GM18868 (cell line): ENCODE results near the gene PTPMT1.
A peak's percentile ranks its signal among the peaks of the same experiment; 100 is the strongest.
"Not testable (repeated sequence)": the region's sequence is repeated elsewhere in the genome, so short reads cannot be mapped to it uniquely, and the experiment has no call there.

Experiments
- ATAC-seq: cut with Tn5 transposase; IDR thresholded peaks from one replicate; pipeline ENCODE4 v1.9.1; 2021; ENCODE audit warnings: mild to moderate bottlenecking, moderate library complexity; ENCODE audit not compliant: unreplicated experiment

Gene PTPMT1

DNA sequence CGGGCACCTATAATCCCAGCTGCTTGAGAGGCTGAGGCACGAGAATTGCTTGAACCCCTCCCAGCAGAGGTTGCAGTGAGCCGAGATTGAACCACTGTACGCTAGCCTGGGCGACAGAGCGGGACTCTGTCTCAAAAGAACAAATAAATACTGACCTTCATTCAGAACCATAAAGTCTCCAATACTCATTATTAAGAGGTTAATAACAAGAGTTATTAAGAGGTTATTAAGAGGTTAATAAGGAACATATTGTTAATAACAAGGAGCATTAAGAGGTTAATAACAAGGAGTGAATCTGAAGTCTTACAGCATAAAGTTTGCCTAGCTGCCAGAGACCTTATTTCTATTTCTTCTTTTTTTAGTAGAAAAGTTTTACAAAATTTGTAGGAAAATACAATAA lies 20.1 kb upstream of the PTPMT1 start:
- no peak for ATAC-seq

DNA sequence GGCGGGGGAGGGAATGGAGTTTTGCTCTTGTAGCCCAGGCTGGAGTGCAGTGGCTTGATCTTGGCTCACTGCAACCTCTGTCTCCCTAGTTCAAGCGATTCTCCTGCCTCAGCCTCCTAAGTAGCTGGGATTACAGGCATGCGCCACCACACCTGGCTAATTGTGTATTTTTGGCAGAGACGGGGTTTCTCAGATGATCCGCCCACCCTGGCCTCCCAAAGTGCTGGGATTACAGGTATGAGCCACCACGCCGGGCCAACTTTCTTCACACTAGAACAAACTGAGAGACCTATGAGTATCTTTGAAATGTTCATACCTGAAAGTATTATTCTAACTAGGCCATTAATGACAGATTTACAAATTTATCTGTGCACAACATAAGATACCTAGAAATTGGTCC lies 19.1 kb upstream of the PTPMT1 start:
- ATAC-seq: not testable (repeated sequence)

- ATAC-seq: no peak
Observed at GRCh38 chr11:47550288-47551047, 14.9 kb upstream of the PTPMT1 start.

DNA sequence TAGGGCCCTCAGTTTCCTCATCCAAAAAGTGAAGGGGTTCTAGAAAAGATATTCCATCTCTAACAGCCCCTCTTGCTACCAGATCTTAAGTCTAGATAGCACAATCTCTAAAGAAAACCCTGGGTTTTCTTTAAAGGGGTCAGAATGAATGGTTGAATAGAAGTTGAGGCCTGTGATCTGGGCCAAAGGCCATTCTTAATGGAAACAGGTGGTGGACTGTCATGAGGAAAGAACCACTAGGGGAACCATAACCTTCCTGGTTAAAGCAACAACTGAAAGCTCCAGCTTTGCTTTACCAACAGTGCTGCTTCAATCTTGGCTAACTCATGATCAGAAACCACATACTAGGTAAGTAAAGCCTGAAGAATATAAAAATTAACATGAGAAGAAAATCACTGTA lies 14.3 kb upstream of the PTPMT1 start:
- ATAC-seq: no peak

- ATAC-seq: no peak
Observed at GRCh38 chr11:47552056-47552565, 13.3 kb upstream of the PTPMT1 start.

DNA sequence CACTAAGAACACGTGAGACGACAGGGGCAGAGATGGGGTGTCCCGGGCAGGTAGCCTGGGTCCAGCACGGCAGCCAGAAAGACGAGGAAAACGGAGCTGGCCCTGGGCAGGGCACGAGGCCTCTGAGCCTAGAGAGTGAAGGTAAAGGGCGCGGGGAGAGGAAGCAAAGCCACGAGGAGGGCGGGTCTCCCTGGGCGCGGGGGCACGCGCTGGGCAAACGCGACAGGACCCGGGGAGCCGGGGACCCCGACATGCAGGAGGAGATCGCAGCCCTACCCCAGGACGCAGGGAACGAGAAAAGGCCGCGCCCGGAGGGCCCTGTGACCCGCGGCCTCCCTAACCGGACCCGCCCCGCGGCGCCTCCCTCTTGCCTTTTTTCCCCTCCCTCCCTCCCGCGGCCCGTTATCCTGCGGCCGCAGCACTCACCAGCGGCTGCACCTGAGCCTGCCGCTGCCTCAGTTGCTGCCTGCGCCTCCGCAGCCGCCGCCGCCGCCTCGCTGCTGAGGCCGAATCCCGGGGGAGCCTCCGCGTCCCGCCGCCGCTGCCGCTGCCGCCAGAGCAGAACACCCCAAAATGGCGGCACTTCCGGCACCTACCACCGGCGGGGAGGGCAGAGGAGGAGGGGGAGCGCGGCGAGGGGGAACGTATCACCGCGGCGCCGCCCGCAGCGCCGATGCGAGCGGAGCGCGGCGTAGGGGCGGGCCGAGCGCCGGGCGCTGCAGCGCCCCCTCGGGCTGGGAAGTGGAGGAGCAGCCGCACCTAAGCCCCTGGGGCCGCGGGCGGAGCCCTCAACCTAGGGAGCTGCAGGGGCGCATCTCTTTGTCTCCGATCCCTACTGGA lies 12.6 kb upstream of the PTPMT1 start, which contains the start of gene CELF1:
CELF1 (minus strand) TSS at position 567 of the 840 bp plus-strand sequence. CDS start 53,609 bp downstream, outside the sequence.
- ATAC-seq: peak; percentile 92

- ATAC-seq: peak; percentile 31
Observed at GRCh38 chr11:47553406-47553743, 12.0 kb upstream of the PTPMT1 start.

DNA sequence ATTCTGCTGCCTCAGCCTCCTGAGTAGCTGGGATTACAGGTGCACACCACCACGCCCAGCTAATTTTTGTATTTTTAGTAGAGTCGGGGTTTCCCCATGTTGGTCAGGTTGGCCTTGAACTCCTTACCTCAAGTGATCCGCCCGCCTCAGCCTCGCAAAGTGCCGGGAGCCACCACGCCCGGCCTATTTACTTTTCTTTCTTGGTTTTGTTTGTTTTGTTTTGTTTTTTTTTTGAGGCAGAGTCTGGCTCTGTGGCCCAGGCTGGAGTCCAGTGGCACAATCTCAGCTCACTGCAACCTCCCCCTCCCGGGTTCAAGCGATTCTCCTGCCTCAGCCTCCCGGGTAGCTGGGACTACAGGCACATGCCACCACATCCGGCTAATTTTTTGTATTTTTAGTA lies 8.4 kb upstream of the PTPMT1 start:
- ATAC-seq: not testable (repeated sequence)

DNA sequence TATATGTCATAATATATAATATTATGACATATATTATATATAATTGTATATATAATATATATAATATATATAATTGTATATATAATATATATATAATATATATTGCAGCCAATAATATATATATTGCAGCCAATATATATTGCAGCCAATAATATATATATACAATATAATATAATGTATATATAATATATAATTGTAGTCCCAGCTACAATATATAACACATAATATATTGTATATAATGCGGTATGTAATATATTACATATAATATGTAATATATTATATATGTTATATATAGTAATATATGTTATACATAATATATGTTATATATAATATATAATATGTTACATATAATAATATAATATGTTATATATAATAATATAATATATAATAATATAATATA lies 6.7 kb upstream of the PTPMT1 start:
- ATAC-seq: no peak

DNA sequence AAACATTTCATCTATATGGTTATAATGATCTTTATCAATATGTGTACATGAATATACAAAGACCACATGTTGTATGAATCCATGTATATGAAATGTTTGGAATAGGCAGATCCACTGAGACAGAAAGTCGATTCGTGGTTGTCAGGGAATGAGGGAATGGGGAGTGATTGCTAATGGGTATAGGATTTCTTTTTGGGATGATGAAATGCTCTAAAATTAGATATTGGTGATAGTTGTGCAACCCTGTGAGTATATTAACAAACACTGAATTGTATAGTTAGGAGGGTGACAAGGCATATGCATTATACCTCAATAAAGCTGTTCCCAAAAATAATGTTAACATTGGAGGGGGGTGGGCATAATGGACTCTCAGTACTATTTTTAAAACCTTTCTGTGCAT lies 5.0 kb upstream of the PTPMT1 start:
- no peak for ATAC-seq

DNA sequence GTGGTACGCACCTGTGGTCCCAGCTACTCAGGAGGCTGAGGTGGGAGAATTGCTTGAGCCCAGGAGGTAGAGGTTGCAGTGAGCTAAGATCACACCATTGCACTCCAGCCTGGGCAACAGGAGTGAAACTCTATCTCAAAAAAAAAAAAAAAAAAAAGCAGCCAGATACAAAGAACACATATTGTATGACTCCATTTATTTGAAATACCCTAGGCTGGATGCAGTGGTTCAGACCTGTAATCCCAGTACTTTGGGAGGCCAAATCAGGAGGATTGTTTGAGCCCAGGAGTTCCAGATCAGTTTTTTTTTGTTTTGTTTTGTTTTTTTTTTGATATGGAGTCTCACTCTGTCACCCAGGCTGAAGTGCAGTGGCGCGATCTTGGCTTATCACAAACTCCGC lies 3.0 kb upstream of the PTPMT1 start:
- ATAC-seq: not testable (repeated sequence)

DNA sequence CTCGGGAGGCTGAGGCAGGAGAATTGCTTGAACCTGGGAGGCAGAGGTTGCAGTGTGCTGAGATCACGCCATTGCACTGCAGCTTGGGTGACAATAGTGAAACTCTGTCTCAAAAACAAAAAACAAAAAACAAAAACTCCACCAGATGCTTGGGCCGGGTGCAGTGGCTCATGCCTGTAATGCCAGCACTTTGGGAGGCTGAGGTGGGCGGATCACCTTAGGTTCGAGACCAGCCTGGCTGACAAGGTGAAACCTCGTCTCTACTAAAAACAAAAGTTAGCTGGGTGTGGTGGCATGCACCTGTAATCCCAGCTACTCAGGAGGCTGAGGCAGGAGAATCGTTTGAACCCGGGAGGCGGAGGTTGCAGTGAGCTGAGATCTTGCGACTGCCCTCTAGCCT lies 1.0 kb upstream of the PTPMT1 start:
- not testable (repeated sequence) for ATAC-seq

- peak; percentile 14 for ATAC-seq
Observed at GRCh38 chr11:47564933-47565339, 463 bp upstream of the PTPMT1 start.

- ATAC-seq: no peak
Observed at GRCh38 chr11:47566149-47566698, 825 bp downstream of the PTPMT1 start.

DNA sequence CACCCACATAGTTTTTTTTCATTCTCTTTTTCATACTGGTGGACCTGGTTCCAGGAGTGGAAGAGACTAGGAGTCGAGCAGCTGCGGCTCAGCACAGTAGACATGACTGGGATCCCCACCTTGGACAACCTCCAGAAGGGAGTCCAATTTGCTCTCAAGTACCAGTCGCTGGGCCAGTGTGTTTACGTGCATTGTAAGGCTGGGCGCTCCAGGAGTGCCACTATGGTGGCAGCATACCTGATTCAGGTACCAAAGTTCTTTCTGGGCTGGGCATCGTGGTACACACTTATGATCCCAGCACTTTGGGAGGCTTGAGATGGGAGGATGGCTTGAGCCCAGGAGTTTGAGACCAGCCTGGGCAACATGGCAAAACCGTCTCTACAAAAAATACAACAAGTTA lies 4.2 kb downstream of the PTPMT1 start:
- no peak for ATAC-seq

GRCh38 chr11:47570651-47571356 lies 5.4 kb downstream of the PTPMT1 start:
- no peak for ATAC-seq

GRCh38 chr11:47571357-47571729 lies 5.9 kb downstream of the PTPMT1 start:
- ATAC-seq: no peak

GRCh38 chr11:47571895-47572294 lies 6.5 kb downstream of the PTPMT1 start:
- ATAC-seq: no peak

GRCh38 chr11:47572715-47573255 lies 7.4 kb downstream of the PTPMT1 start:
- ATAC-seq: no peak

DNA sequence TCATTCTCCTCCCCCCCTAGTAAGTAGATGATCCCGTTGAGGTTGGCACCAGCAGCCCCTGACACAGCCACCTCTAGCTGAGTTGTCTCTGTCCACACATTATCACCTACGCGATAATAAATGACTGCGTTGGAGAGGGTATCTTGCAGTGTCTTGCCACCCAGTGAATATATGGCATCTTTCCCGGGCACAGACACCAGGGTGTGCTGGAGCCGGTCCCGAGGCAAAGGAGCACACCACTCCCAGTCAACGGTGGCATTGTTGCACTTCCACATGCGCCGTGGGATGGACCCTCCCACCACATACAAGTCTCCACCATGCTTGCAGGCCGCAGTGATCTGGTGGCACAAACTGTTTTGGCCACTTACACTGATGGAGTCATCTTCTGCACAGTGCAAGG lies 7.9 kb downstream of the PTPMT1 start:
- ATAC-seq: no peak
